ENCODE results near the gene CEP112. TPM values are rescaled to one million over a fixed set of nuclear protein-coding genes. Genes with fewer than 3 reads are reported as not detected.

CEP112 gene
- total and polyA plus RNA-seq, 4 donors, result 1.1 to 4.9 (median 1.4) TPM

GRCh38 chr17:66187718-66188117, 4.2 kb downstream of the CEP112 start (continued):
- TF ChIP-seq ZBTB33 (IDR thresholded peaks at IDR 0.05) (no peak), TAF1 (conservative IDR thresholded peaks at IDR 0.05) (no peak)

- H3K4me1 ChIP-seq (ENCODE audit: control insufficient read depth in 4 of 4, insufficient read depth in 4 of 4, low read length in 3 of 4), result peaks cover 0 to under 1% (median 0%) of the 10 kb centered on the region in 4 donors
- TF ChIP-seq HNF4A (conservative IDR thresholded peaks at IDR 0.05), result no peak
- no peak for TF ChIP-seq FOXA2 (IDR thresholded peaks at IDR 0.05)
- no peak for DNase-seq (ENCODE audit: low spot score)
- no peaks in the 10 kb centered on the region for H3K27me3 ChIP-seq (ENCODE audit: control insufficient read depth in 4 of 4, insufficient read depth in 4 of 4, low read length in 3 of 4)
- 98% methylated on average over 4 of the region's 4 CpGs for WGBS
- H3K9ac ChIP-seq (ENCODE audit: low read depth in 1 of 2, low read length in 2 of 2), result no peak overlapping the region
- no peak overlapping the region for H3K4me3 ChIP-seq (ENCODE audit: low read depth in 1 of 3, low read length in 3 of 3)
- H3K9me3 ChIP-seq (ENCODE audit: control insufficient read depth in 4 of 4, low read length in 3 of 4), result no peaks in the 10 kb centered on the region
- peaks cover 0 to 2% (median 0%) of the 10 kb centered on the region in 4 donors for H3K36me3 ChIP-seq (ENCODE audit: control insufficient read depth in 4 of 4, insufficient read depth in 3 of 4, low read depth in 1 of 4, low read length in 3 of 4)
- no peak overlapping the region for H3K27ac ChIP-seq (ENCODE audit: low read depth in 1 of 2, low read length in 2 of 2)
These were observed 6.1 kb downstream of the CEP112 start for GRCh38 chr17:66185862-66186261.

GRCh38 chr17:66184392-66184791, 7.5 kb downstream of the CEP112 start:
- 100% methylated on average over 1 of the region's 1 CpG for WGBS

More at GRCh38 chr17:66184392-66184791, 7.5 kb downstream of the CEP112 start:
- Histone ChIP-seq H3K27me3 (ENCODE audit: control insufficient read depth in 4 of 4, insufficient read depth in 4 of 4, low read length in 3 of 4) (no peaks in the 10 kb centered on the region), H3K9me3 (ENCODE audit: control insufficient read depth in 4 of 4, low read length in 3 of 4) (no peaks in the 10 kb centered on the region), H3K4me3 (ENCODE audit: low read depth in 1 of 3, low read length in 3 of 3) (no peak overlapping the region), H3K4me1 (ENCODE audit: control insufficient read depth in 4 of 4, insufficient read depth in 4 of 4, low read length in 3 of 4) (no peaks in the 10 kb centered on the region), H3K9ac (ENCODE audit: low read depth in 1 of 2, low read length in 2 of 2) (no peak overlapping the region), H3K27ac (ENCODE audit: low read depth in 1 of 2, low read length in 2 of 2) (no peak overlapping the region), H3K36me3 (ENCODE audit: control insufficient read depth in 4 of 4, insufficient read depth in 3 of 4, low read depth in 1 of 4, low read length in 3 of 4) (peaks cover 0 to 2% (median 0%) of the 10 kb centered on the region in 4 donors)
- no peak for DNase-seq (ENCODE audit: low spot score)
- TF ChIP-seq FOXA2 (IDR thresholded peaks at IDR 0.05) (no peak), MAX (IDR thresholded peaks at IDR 0.05) (no peak), ZBTB33 (IDR thresholded peaks at IDR 0.05) (no peak), RAD21 (IDR thresholded peaks at IDR 0.05) (no peak), HNF4A (conservative IDR thresholded peaks at IDR 0.05) (no peak), REST (IDR thresholded peaks at IDR 0.05) (no peak), FOXA1 (IDR thresholded peaks at IDR 0.05) (no peak), YY1 (IDR thresholded peaks at IDR 0.05) (no peak), GABPA (IDR thresholded peaks at IDR 0.05 in 1 of 2, conservative IDR thresholded peaks at IDR 0.05 in 1 of 2) (no peak), CTCF (IDR thresholded peaks at IDR 0.05; ENCODE audit: low read depth, low read length, missing input control) (no peak), HNF4G (IDR thresholded peaks at IDR 0.05) (no peak), JUND (IDR thresholded peaks at IDR 0.05) (no peak), SP1 (IDR thresholded peaks at IDR 0.05) (no peak), TAF1 (conservative IDR thresholded peaks at IDR 0.05) (no peak), EGR1 (IDR thresholded peaks at IDR 0.05; ENCODE audit: low read depth in 2 of 2) (no peak), NR2F2 (IDR thresholded peaks at IDR 0.05) (no peak), RXRA (IDR thresholded peaks at IDR 0.05) (no peak), ATF3 (IDR thresholded peaks at IDR 0.05) (no peak)

Measured in liver (tissue), 9 donors.